HepG2 (cell line): ENCODE measurements around the gene FBXO10. TPM values are rescaled to one million over a fixed set of nuclear protein-coding genes. Genes with fewer than 3 reads are reported as not detected.

Source experiments
- ATAC-seq: fragments of 200-7000 bp; cut with Tn5 transposase; 3 replicates; pipeline ENCODE4 v1.9.1; 2020; ENCODE audit warnings: mild to moderate bottlenecking, moderate library complexity
- BruUV-seq: library from RNA; stranded (reverse); fragments of 400-500 nt; replicated peaks from 2 replicates; lab custom pipeline; 2021; lab: Mats Ljungman, UMichigan
- CTCF ChIA-PET: fragments of 300-600 bp; formaldehyde crosslinking; extraction: SDS; loops from one replicate; lab custom pipeline; 2021; ENCODE audit warnings: low total read pairs, inconsistent platforms, low intra/inter-chr PET ratio; lab: Yijun Ruan, JAX
- POLR2A ChIA-PET: fragments of 350-600 bp; sonication (Branson Sonifier 250); formaldehyde crosslinking; loops from one replicate; lab custom pipeline; 2020; ENCODE audit warnings: antibody characterized with exemption, inconsistent platforms; lab: Yijun Ruan, JAX
- DNase-seq: peaks from one replicate; pipeline ENCODE4 v3.0.0-alpha.2; 2015; ENCODE audit warnings: low spot score
- FAIRE-seq: peaks from 3 replicates; lab custom pipeline; 2011; peaks lifted over from hg19 to GRCh38; lab: Jason Lieb, UNC
- H2AFZ ChIP-seq: one replicate; pipeline ENCODE4 v1.6.1; 2011; ENCODE audit warnings: low read length, inconsistent platforms
- H3K27ac ChIP-seq: fragments of 300-600 bp; 3 replicates; pipeline ENCODE4 v1.8.0; 2011; ENCODE audit warnings: mixed run types, mild to moderate bottlenecking, mixed read lengths, low read length, inconsistent platforms; ENCODE audit not compliant: insufficient read depth; ENCODE audit errors: extremely low read length
- H3K27me3 ChIP-seq, 2 experiments: fragments of 200-600 bp in 1 of 2; 2 replicates in 1 of 2; 3 replicates in 1 of 2; pipeline versions ENCODE4 v1.6.0 to v1.8.0; 2011; ENCODE audit warnings: low read length in 2 of 2, mild to moderate bottlenecking in 2 of 2, moderate library complexity in 2 of 2, inconsistent platforms in 1 of 2; ENCODE audit not compliant: insufficient read depth in 2 of 2, control insufficient read depth in 1 of 2
- H3K36me3 ChIP-seq, 2 experiments: fragments of 200-600 bp in 1 of 2; replicated peaks in 1 of 2; 2 replicates in 1 of 2; 3 replicates in 1 of 2; pipeline versions ENCODE4 v1.5.1 to v1.8.0; 2011; ENCODE audit warnings: low read length in 2 of 2, inconsistent platforms in 1 of 2; ENCODE audit not compliant: insufficient read depth in 2 of 2, control insufficient read depth in 1 of 2
- H3K4me1 ChIP-seq: 2 replicates; pipeline ENCODE4 v1.5.1; 2012; ENCODE audit warnings: low read length, inconsistent platforms; ENCODE audit not compliant: insufficient read depth
- H3K4me2 ChIP-seq: 2 replicates; pipeline ENCODE4 v1.6.0; 2011; ENCODE audit warnings: low read depth, low read length, inconsistent platforms
- H3K4me3 ChIP-seq, 3 experiments: fragments of 200-600 bp in 1 of 3; sonication (generic), shearing (Covaris generic) in 1 of 3; replicated peaks in 1 of 3; 2 replicates each; pipeline ENCODE4 v1.5.1; 2011 to 2016; ENCODE audit warnings: low read length in 3 of 3, inconsistent platforms in 2 of 3, low read depth in 2 of 3, mild to moderate bottlenecking in 2 of 3, control low read depth in 1 of 3, mixed read lengths in 1 of 3; ENCODE audit not compliant: insufficient read depth in 1 of 3
- H3K79me2 ChIP-seq: one replicate; pipeline ENCODE4 v1.6.1; 2011; ENCODE audit warnings: low read length, inconsistent platforms; ENCODE audit not compliant: insufficient read depth
- H3K9ac ChIP-seq: 2 replicates; pipeline ENCODE4 v1.6.0; 2011; ENCODE audit warnings: mild to moderate bottlenecking, low read depth, low read length, inconsistent platforms; ENCODE audit not compliant: insufficient read depth
- H3K9me3 ChIP-seq: 2 replicates; pipeline ENCODE4 v1.5.1; 2012; ENCODE audit warnings: mild to moderate bottlenecking, low read length
- H4K20me1 ChIP-seq: 2 replicates; pipeline ENCODE4 v1.6.0; 2011; ENCODE audit warnings: inconsistent platforms, mild to moderate bottlenecking, low read length, moderate library complexity; ENCODE audit not compliant: insufficient read depth
- EP300 ChIP-seq, 3 experiments: sonication (generic) in 1 of 3; formaldehyde crosslinking in 1 of 3; IDR thresholded peaks; 2 replicates each; pipeline versions ENCODE4 v1.5.1 to v1.6.1; 2011 to 2020; ENCODE audit warnings: low read depth in 2 of 3, low read length in 2 of 3, borderline replicate concordance in 1 of 3, improper control_type of control experiment in 1 of 3, mild to moderate bottlenecking in 1 of 3, missing genetic modification reagents in 1 of 3, moderate library complexity in 1 of 3
- HNRNPL ChIP-seq: fragments of 200-400 bp; formaldehyde crosslinking; IDR thresholded peaks from 2 replicates; pipeline ENCODE4 v1.6.1; 2017; ENCODE audit warnings: mild to moderate bottlenecking, low read depth, low read length
- KAT7 ChIP-seq: IDR thresholded peaks from 2 replicates; pipeline ENCODE4 v1.6.1; 2018; ENCODE audit warnings: borderline replicate concordance, missing compliant biosample characterization
- KDM2A ChIP-seq: sonication (generic); formaldehyde crosslinking; IDR thresholded peaks from 2 replicates; pipeline ENCODE4 v1.4.0; 2020; ENCODE audit warnings: low read depth, missing genetic modification reagents, borderline replicate concordance
- SP1 ChIP-seq, 2 experiments: fragments of 450-650 bp in 1 of 2; sonication (generic) in 1 of 2; formaldehyde crosslinking in 1 of 2; IDR thresholded peaks; 2 replicates each; pipeline versions ENCODE4 v1.4.0 to v1.6.1; 2016 to 2020; ENCODE audit warnings: missing genetic modification reagents in 1 of 2
- ZMYM4 ChIP-seq: sonication (generic); formaldehyde crosslinking; IDR thresholded peaks from 2 replicates; pipeline ENCODE4 v1.8.1; 2023; ENCODE audit warnings: mild to moderate bottlenecking, missing genetic modification reagents
- ZNF17 ChIP-seq: sonication (generic); formaldehyde crosslinking; IDR thresholded peaks from 2 replicates; pipeline ENCODE4 v1.5.0; 2020; ENCODE audit warnings: mild to moderate bottlenecking, missing genetic modification reagents
- ZNF614 ChIP-seq: IDR thresholded peaks from 2 replicates; pipeline ENCODE4 v1.6.1; 2018; ENCODE audit warnings: missing biosample characterization, missing genetic modification reagents, inconsistent platforms, borderline replicate concordance
- WGBS: methylation state at CpG from one replicate; pipeline ENCODE4 v1.1.6; 2017; ENCODE audit warnings: low lambda C conversion rate; 5-methylcytosine and 5-hydroxymethylcytosine counted together
- in situ Hi-C: cut with HindIII; loops from 2 replicates; pipeline ENCODE4 v1.10.0; 2017; ENCODE audit warnings: low pct_unique_long_range_greater_than_20kb; ENCODE audit not compliant: extremely low pct_ligation_motif_present
- intact Hi-C: fragments of 100-400 bp; cut with micrococcal nuclease; formaldehyde crosslinking; loops from one replicate; pipeline ENCODE4 v1.10.0; 2022; ENCODE audit not compliant: unreplicated experiment
- polyA plus RNA-seq, 8 experiments: library from polyadenylated mRNA; depleted of rRNA in 3 of 8; stranded (reverse) in 7 of 8; unstranded in 1 of 8; fragments of >200 nt; fragmentation: Illumina TruSeq in 4 of 8; extraction: Trizol in 4 of 8; gene quantifications; 2 replicates each; pipeline versions ENCODE4 v1.2.1 to v1.2.3, GENCODE V29; 2011 to 2016; ENCODE audit warnings: low read depth in 4 of 8, missing spikeins in 1 of 8, mixed read lengths in 1 of 8; ENCODE audit not compliant: insufficient read depth in 1 of 8
- total RNA-seq, 5 experiments: library from RNA; depleted of rRNA; stranded (reverse); fragments of >200 nt; fragmentation: Illumina TruSeq; extraction: Trizol; gene quantifications; 2 replicates each; pipeline ENCODE4 v1.2.3, GENCODE V29; 2016; ENCODE audit warnings: low read depth in 1 of 5
- TF ChIP-seq, protein P1 (sequence below): sonication (generic); formaldehyde crosslinking; IDR thresholded peaks from 2 replicates; pipeline ENCODE4 v1.4.0; 2020; ENCODE audit warnings: missing genetic modification reagents, borderline replicate concordance
- TF ChIP-seq, protein P2 (sequence below): sonication (generic); formaldehyde crosslinking; IDR thresholded peaks from 2 replicates; pipeline ENCODE4 v1.5.0; 2020; ENCODE audit warnings: mild to moderate bottlenecking, missing genetic modification reagents, moderate library complexity
- TF ChIP-seq, protein P3 (sequence below): sonication (generic); formaldehyde crosslinking; IDR thresholded peaks from 2 replicates; pipeline ENCODE4 v1.9.0; 2022; ENCODE audit warnings: low read depth, missing genetic modification reagents

Gene FBXO10
- total and polyA plus RNA-seq, 2 of the 13 experiments (the other 11 are each of a cell fraction or from before 2014, with no cell fraction given), result 3.1 to 5.1 TPM

DNA sequence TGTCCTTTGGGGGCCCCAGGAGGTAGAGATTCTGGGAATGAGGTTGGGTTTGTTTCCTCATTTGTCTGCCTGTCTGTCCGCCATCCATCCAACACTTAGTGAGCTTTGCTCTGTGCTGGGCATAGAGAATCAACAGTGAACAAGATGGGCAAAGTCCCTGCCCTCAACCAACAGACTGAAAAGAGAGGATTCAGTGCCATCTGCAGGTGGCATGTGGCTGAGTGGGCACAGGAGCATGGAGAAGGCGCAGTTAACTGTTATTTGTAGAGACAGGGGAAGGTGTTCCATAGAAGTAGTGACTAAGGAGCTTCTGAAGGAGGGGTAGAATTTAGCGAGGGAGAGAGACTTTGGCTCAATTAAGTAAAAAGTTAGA, 67.4 kb downstream of the FBXO10 start:
- ChIA-PET CTCF (no interaction called here), POLR2A (interaction anchor here (1.1 to 2.1 kb wide), 3 partner anchors 9 to 83 kb away, joined by 3 to 16 read pairs (median 4); partner anchors contain the start of genes POLR1E and TOMM5)
- no peaks in the 10 kb centered on the region for H3K9me3 ChIP-seq
- BruUV-seq, result no TSS peak
- no peak for DNase-seq
- FAIRE-seq, result no peak
- ATAC-seq, result no peak
- WGBS, result 94% methylated on average over 2 of the region's 3 CpGs
- H4K20me1 ChIP-seq, result no peaks in the 10 kb centered on the region
- no peak overlapping the region for H2AFZ ChIP-seq
- peaks cover 2 to 5% of the 10 kb centered on the region in 2 experiments; a peak in 4 of 5 replicates for H3K36me3 ChIP-seq
- intact Hi-C loops (no loop called here), in situ Hi-C loops (no loop called here)
- peak overlapping the region; percentile 87 for H3K27ac ChIP-seq
- H3K9ac ChIP-seq, result peak overlapping the region; percentile 48
- no peaks in the 10 kb centered on the region for H3K79me2 ChIP-seq
- H3K4me3 ChIP-seq, result peak overlapping the region in 1 of 3 experiments; percentile 45; a peak in 2 of 6 replicates
- no peaks in the 10 kb centered on the region for H3K27me3 ChIP-seq
- H3K4me1 ChIP-seq, result peaks cover 44% of the 10 kb centered on the region
- H3K4me2 ChIP-seq, result peak overlapping the region; percentile 49
- TF ChIP-seq, protein P1, sequence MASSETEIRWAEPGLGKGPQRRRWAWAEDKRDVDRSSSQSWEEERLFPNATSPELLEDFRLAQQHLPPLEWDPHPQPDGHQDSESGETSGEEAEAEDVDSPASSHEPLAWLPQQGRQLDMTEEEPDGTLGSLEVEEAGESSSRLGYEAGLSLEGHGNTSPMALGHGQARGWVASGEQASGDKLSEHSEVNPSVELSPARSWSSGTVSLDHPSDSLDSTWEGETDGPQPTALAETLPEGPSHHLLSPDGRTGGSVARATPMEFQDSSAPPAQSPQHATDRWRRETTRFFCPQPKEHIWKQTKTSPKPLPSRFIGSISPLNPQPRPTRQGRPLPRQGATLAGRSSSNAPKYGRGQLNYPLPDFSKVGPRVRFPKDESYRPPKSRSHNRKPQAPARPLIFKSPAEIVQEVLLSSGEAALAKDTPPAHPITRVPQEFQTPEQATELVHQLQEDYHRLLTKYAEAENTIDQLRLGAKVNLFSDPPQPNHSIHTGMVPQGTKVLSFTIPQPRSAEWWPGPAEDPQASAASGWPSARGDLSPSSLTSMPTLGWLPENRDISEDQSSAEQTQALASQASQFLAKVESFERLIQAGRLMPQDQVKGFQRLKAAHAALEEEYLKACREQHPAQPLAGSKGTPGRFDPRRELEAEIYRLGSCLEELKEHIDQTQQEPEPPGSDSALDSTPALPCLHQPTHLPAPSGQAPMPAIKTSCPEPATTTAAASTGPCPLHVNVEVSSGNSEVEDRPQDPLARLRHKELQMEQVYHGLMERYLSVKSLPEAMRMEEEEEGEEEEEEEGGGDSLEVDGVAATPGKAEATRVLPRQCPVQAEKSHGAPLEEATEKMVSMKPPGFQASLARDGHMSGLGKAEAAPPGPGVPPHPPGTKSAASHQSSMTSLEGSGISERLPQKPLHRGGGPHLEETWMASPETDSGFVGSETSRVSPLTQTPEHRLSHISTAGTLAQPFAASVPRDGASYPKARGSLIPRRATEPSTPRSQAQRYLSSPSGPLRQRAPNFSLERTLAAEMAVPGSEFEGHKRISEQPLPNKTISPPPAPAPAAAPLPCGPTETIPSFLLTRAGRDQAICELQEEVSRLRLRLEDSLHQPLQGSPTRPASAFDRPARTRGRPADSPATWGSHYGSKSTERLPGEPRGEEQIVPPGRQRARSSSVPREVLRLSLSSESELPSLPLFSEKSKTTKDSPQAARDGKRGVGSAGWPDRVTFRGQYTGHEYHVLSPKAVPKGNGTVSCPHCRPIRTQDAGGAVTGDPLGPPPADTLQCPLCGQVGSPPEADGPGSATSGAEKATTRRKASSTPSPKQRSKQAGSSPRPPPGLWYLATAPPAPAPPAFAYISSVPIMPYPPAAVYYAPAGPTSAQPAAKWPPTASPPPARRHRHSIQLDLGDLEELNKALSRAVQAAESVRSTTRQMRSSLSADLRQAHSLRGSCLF (CRISPR knock-in tag), result no peak
- TF ChIP-seq ZNF614 (CRISPR knock-in tag), result 0 out of 2 replicates have a peak, but pooled peaks have one; percentile 20
- 0 out of 2 replicates have a peak, but pooled peaks have one; percentile 8 for TF ChIP-seq KDM2A
- no peak for TF ChIP-seq SP1 (IDR thresholded peaks at IDR 0.05)
- 0 out of 2 replicates have a peak, but pooled peaks have one; percentile 15 for TF ChIP-seq SP1 (CRISPR knock-in tag; IDR thresholded peaks at IDR 0.05)
- TF ChIP-seq ZMYM4 (CRISPR knock-in tag), result no peak
- TF ChIP-seq, protein P2, sequence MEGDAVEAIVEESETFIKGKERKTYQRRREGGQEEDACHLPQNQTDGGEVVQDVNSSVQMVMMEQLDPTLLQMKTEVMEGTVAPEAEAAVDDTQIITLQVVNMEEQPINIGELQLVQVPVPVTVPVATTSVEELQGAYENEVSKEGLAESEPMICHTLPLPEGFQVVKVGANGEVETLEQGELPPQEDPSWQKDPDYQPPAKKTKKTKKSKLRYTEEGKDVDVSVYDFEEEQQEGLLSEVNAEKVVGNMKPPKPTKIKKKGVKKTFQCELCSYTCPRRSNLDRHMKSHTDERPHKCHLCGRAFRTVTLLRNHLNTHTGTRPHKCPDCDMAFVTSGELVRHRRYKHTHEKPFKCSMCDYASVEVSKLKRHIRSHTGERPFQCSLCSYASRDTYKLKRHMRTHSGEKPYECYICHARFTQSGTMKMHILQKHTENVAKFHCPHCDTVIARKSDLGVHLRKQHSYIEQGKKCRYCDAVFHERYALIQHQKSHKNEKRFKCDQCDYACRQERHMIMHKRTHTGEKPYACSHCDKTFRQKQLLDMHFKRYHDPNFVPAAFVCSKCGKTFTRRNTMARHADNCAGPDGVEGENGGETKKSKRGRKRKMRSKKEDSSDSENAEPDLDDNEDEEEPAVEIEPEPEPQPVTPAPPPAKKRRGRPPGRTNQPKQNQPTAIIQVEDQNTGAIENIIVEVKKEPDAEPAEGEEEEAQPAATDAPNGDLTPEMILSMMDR, result peak; percentile 49
- no peak for TF ChIP-seq EP300 (IDR thresholded peaks at IDR 0.05; ENCODE audit: low read depth in 2 of 2, low read length in 2 of 2)
- TF ChIP-seq EP300 (CRISPR knock-in tag; IDR thresholded peaks at IDR 0.05; ENCODE audit: borderline replicate concordance), result peak; percentile 22; the same call in 1 of the 2 replicates
- no peak for TF ChIP-seq ZNF17
- TF ChIP-seq, protein P3, sequence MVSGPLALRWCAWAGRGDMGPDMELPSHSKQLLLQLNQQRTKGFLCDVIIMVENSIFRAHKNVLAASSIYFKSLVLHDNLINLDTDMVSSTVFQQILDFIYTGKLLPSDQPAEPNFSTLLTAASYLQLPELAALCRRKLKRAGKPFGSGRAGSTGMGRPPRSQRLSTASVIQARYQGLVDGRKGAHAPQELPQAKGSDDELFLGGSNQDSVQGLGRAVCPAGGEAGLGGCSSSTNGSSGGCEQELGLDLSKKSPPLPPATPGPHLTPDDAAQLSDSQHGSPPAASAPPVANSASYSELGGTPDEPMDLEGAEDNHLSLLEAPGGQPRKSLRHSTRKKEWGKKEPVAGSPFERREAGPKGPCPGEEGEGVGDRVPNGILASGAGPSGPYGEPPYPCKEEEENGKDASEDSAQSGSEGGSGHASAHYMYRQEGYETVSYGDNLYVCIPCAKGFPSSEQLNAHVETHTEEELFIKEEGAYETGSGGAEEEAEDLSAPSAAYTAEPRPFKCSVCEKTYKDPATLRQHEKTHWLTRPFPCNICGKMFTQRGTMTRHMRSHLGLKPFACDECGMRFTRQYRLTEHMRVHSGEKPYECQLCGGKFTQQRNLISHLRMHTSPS (CRISPR knock-in tag), result peak; percentile 87; the same call in 1 of the 2 replicates
- TF ChIP-seq KAT7, result 0 out of 2 replicates have a peak, but pooled peaks have one; percentile 18
- TF ChIP-seq HNRNPL, result 0 out of 2 replicates have a peak, but pooled peaks have one; percentile 44
